ENCODE results near the gene NUDT22. TPM values are rescaled to one million over a fixed set of nuclear protein-coding genes. Genes with fewer than 3 reads are reported as not detected.

The NUDT22 gene
- total RNA-seq, 1 donor from 2014 or later, result 47.8 TPM

GRCh38 chr11:64247729-64248531, 21.9 kb downstream of the NUDT22 start:
- DNase-seq (no peak), ATAC-seq (peak; percentile 0)
- peaks cover 13% of the 10 kb centered on the region for H3K36me3 ChIP-seq
- no peaks in the 10 kb centered on the region for H3K27me3 ChIP-seq
- H3K4me3 ChIP-seq, result peak overlapping the region; percentile 80
- H3K9me3 ChIP-seq, result no peaks in the 10 kb centered on the region
- intact Hi-C loops (cut with DNase I), result no loop called here
- H3K27ac ChIP-seq, result peak overlapping the region; percentile 63
- TF ChIP-seq CTCF (IDR thresholded peaks at IDR 0.05), result no peak
- H3K4me1 ChIP-seq, result peaks cover 24% of the 10 kb centered on the region

DNA sequence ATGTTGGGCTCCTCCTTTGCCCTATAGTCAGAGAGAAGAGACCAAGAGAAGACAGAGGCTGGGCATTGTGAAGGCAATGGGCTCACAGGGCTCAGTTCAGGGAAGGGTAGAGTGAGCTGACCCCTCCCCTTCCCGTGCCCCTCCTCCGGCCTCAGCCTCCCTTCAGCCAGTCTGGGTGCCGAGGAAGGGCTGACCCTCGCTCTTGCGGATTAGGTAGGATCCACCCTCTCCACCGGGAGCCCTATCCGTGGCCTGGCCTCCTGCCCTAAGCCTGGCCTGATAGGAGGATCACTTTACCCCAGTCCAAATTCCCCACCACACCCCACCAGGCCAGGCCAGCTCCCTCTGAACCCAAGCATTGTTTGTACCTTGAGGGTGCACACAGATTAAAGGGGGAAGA, 22.5 kb downstream of the NUDT22 start:
- intact Hi-C loops (cut with DNase I), result no loop called here
- TF ChIP-seq CTCF (IDR thresholded peaks at IDR 0.05), result no peak
- H3K4me3 ChIP-seq, result no peak overlapping the region
- H3K27ac ChIP-seq, result no peak overlapping the region
- DNase-seq (no peak), ATAC-seq (no peak)
- no peaks in the 10 kb centered on the region for H3K9me3 ChIP-seq
- peaks cover 27% of the 10 kb centered on the region for H3K4me1 ChIP-seq
- no peaks in the 10 kb centered on the region for H3K27me3 ChIP-seq
- peaks cover 6% of the 10 kb centered on the region for H3K36me3 ChIP-seq

DNA sequence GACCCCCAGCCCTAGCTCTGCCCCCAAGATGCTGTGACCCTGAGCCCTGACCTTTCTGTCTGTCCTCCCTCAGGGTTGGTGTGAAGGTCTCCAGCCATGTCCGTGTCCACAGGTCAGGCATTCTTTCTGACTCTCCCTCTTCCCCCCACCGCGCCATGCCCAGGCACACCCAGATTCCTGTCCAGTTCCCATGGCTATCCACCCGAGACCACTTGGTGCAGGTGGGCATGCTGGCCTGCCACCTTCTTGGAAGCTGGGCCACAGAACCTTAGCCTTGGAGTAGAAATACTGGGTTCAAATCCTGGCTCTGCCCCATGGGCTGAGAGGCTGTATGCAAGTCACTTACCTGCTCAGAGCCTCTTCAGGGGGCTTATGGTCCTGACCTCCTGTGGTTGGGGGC, 23.0 kb downstream of the NUDT22 start:
- H3K4me3 ChIP-seq, result no peak overlapping the region
- no peak for TF ChIP-seq CTCF (IDR thresholded peaks at IDR 0.05)
- ATAC-seq (no peak), DNase-seq (no peak)
- H3K27me3 ChIP-seq, result no peaks in the 10 kb centered on the region
- H3K4me1 ChIP-seq, result peaks cover 31% of the 10 kb centered on the region
- no peaks in the 10 kb centered on the region for H3K9me3 ChIP-seq
- no peak overlapping the region for H3K27ac ChIP-seq
- H3K36me3 ChIP-seq, result peaks cover 2% of the 10 kb centered on the region
- intact Hi-C loops (cut with DNase I), result no loop called here

- no peak for DNase-seq
- no peak for ATAC-seq
- Histone ChIP-seq H3K9me3 (no peaks in the 10 kb centered on the region), H3K27ac (no peak overlapping the region), H3K36me3 (peaks cover 6% of the 10 kb centered on the region), H3K27me3 (no peaks in the 10 kb centered on the region), H3K4me1 (peaks cover 31% of the 10 kb centered on the region), H3K4me3 (no peak overlapping the region)
- TF ChIP-seq CTCF (IDR thresholded peaks at IDR 0.05), result no peak
- intact Hi-C loops (cut with DNase I), result no loop called here
These were observed 23.7 kb downstream of the NUDT22 start for GRCh38 chr11:64249563-64250414.

GRCh38 chr11:64250415-64251015, 24.4 kb downstream of the NUDT22 start:
- H3K4me1 ChIP-seq, result peaks cover 26% of the 10 kb centered on the region
- H3K36me3 ChIP-seq, result peaks cover 12% of the 10 kb centered on the region
- intact Hi-C loops (cut with DNase I), result no loop called here
- H3K9me3 ChIP-seq, result no peaks in the 10 kb centered on the region
- no peak overlapping the region for H3K27ac ChIP-seq
- H3K4me3 ChIP-seq, result peak overlapping the region; percentile 89
- no peak for DNase-seq
- TF ChIP-seq CTCF (IDR thresholded peaks at IDR 0.05), result no peak
- no peak for ATAC-seq
- H3K27me3 ChIP-seq, result no peaks in the 10 kb centered on the region

Data from upper lobe of right lung (tissue), 1 donor.